H1 (cell line): ENCODE measurements around the gene SMARCE1. TPM values are rescaled to one million over a fixed set of nuclear protein-coding genes. Genes with fewer than 3 reads are reported as not detected.

Source experiments
- CTCF ChIA-PET: fragments of 300-600 bp; sonication (Branson Sonifier 250); formaldehyde crosslinking; loops from one replicate; lab custom pipeline; 2021; ENCODE audit not compliant: partially characterized antibody; lab: Charles Lee
- POLR2A ChIA-PET: fragments of 300-600 bp; sonication (Branson Sonifier 250); formaldehyde crosslinking; loops from one replicate; lab custom pipeline; 2021; ENCODE audit warnings: inconsistent platforms; ENCODE audit not compliant: partially characterized antibody; lab: Charles Lee
- DNase-seq, 2 experiments: peaks; one replicate each; pipeline versions ENCODE4 v3.0.0 to v3.0.0-alpha.2; 2010 to 2022; ENCODE audit warnings: low spot score in 2 of 2, low read depth in 1 of 2, mixed read lengths in 1 of 2
- FAIRE-seq: peaks from 2 replicates; lab custom pipeline; 2011; peaks lifted over from hg19 to GRCh38; lab: Jason Lieb, UNC
- H2AFZ ChIP-seq: 2 replicates; pipeline ENCODE4 v1.8.1; 2012; ENCODE audit warnings: low read length, inconsistent platforms
- H2AK5ac ChIP-seq: 2 replicates; pipeline ENCODE4 v1.6.1; 2013; ENCODE audit warnings: low read depth, low read length
- H2BK120ac ChIP-seq: replicated peaks from 2 replicates; pipeline ENCODE3; 2013; ENCODE audit warnings: low read depth, low read length, inconsistent platforms
- H2BK12ac ChIP-seq: 2 replicates; pipeline ENCODE4 v1.6.1; 2013; ENCODE audit warnings: low read depth, low read length
- H2BK15ac ChIP-seq: 2 replicates; pipeline ENCODE4 v1.6.1; 2013; ENCODE audit warnings: low read length
- H2BK20ac ChIP-seq: 2 replicates; pipeline ENCODE4 v1.6.1; 2013; ENCODE audit warnings: low read length
- H2BK5ac ChIP-seq: 2 replicates; pipeline ENCODE4 v1.6.1; 2013; ENCODE audit warnings: low read depth, low read length
- H3K14ac ChIP-seq: 2 replicates; pipeline ENCODE4 v1.6.1; 2013; ENCODE audit warnings: inconsistent platforms; ENCODE audit not compliant: insufficient read length
- H3K18ac ChIP-seq: 2 replicates; pipeline ENCODE4 v1.6.1; 2013; ENCODE audit warnings: low read length; ENCODE audit errors: extremely low read depth
- H3K23ac ChIP-seq: 2 replicates; pipeline ENCODE4 v1.6.1; 2013; ENCODE audit warnings: inconsistent platforms; ENCODE audit not compliant: insufficient read length
- H3K23me2 ChIP-seq: 2 replicates; pipeline ENCODE4 v1.6.1; 2013; ENCODE audit warnings: low read depth, low read length
- H3K27ac ChIP-seq: 2 replicates; pipeline ENCODE4 v1.6.1; 2011; ENCODE audit warnings: low read depth, low read length, inconsistent platforms
- H3K27me3 ChIP-seq, 4 experiments: replicated peaks in 1 of 4; 1 replicate in 1 of 4; 2 replicates in 3 of 4; pipeline versions ENCODE4 v1.6.1 to v1.8.1; 2011 to 2013; ENCODE audit warnings: low read length in 3 of 4, mild to moderate bottlenecking in 3 of 4, inconsistent platforms in 2 of 4, mixed read lengths in 2 of 4, moderate library complexity in 1 of 4; ENCODE audit not compliant: control insufficient read depth in 3 of 4, insufficient read depth in 3 of 4; ENCODE audit errors: extremely low read depth in 1 of 4
- H3K36me3 ChIP-seq, 4 experiments: 2 replicates each; pipeline versions ENCODE4 v1.6.1 to v1.8.1; 2011 to 2013; ENCODE audit warnings: mild to moderate bottlenecking in 4 of 4, low read length in 3 of 4, moderate library complexity in 2 of 4, control low read depth in 1 of 4, inconsistent platforms in 1 of 4; ENCODE audit not compliant: insufficient read depth in 4 of 4, control insufficient read depth in 2 of 4
- H3K4ac ChIP-seq: replicated peaks from 2 replicates; pipeline ENCODE3; 2013; ENCODE audit warnings: low read length, low read depth, mixed read lengths, inconsistent platforms; ENCODE audit not compliant: insufficient read length
- H3K4me1 ChIP-seq, 4 experiments: replicated peaks in 1 of 4; 1 replicate in 1 of 4; 2 replicates in 3 of 4; pipeline versions ENCODE4 v1.6.1 to v1.8.1; 2011 to 2013; ENCODE audit warnings: low read length in 3 of 4, inconsistent platforms in 2 of 4, mixed read lengths in 1 of 4; ENCODE audit not compliant: insufficient read depth in 4 of 4, control insufficient read depth in 3 of 4
- H3K4me2 ChIP-seq, 2 experiments: 2 replicates each; pipeline versions ENCODE4 v1.6.1 to v1.8.1; 2011 to 2013; ENCODE audit warnings: low read depth in 2 of 2, low read length in 2 of 2, control low read depth in 1 of 2, inconsistent platforms in 1 of 2, mild to moderate bottlenecking in 1 of 2; ENCODE audit not compliant: insufficient read depth in 1 of 2
- H3K4me3 ChIP-seq, 4 experiments: fragments of 200-600, 300-600 bp in 1 of 4; sonication (generic), shearing (Covaris generic), sonication (Bioruptor Twin) in 1 of 4; 2 replicates each; pipeline versions ENCODE4 v1.5.1 to v1.8.1; 2011 to 2016; ENCODE audit warnings: low read length in 4 of 4, low read depth in 3 of 4, control low read depth in 2 of 4, inconsistent platforms in 2 of 4, mild to moderate bottlenecking in 2 of 4, mixed read lengths in 1 of 4, moderate library complexity in 1 of 4; ENCODE audit not compliant: insufficient read depth in 2 of 4; ENCODE audit errors: extremely low read depth in 1 of 4
- H3K56ac ChIP-seq: replicated peaks from 2 replicates; pipeline ENCODE3; 2013; ENCODE audit warnings: low read depth, mild to moderate bottlenecking, mixed read lengths, low read length, inconsistent platforms; ENCODE audit not compliant: insufficient read length
- H3K79me1 ChIP-seq: 2 replicates; pipeline ENCODE4 v1.6.1; 2013; ENCODE audit warnings: low read depth, low read length, control low read depth
- H3K79me2 ChIP-seq, 2 experiments: 2 replicates each; pipeline versions ENCODE4 v1.6.1 to v1.8.1; 2012 to 2013; ENCODE audit warnings: low read length in 2 of 2, mild to moderate bottlenecking in 2 of 2, inconsistent platforms in 1 of 2; ENCODE audit not compliant: insufficient read depth in 2 of 2, control insufficient read depth in 1 of 2
- H3K9ac ChIP-seq, 4 experiments: replicated peaks in 1 of 4; 1 replicate in 1 of 4; 2 replicates in 3 of 4; pipeline versions ENCODE4 v1.6.1 to v1.8.1; 2011 to 2013; ENCODE audit warnings: low read depth in 3 of 4, low read length in 3 of 4, control low read depth in 2 of 4, mild to moderate bottlenecking in 2 of 4, moderate library complexity in 2 of 4, inconsistent platforms in 1 of 4; ENCODE audit errors: extremely low read depth in 1 of 4
- H3K9me3 ChIP-seq, 2 experiments: 2 replicates each; pipeline versions ENCODE4 v1.6.1 to v1.8.1; 2012 to 2013; ENCODE audit warnings: mild to moderate bottlenecking in 2 of 2, moderate library complexity in 2 of 2, control low read depth in 1 of 2, inconsistent platforms in 1 of 2, low read depth in 1 of 2, low read length in 1 of 2, mixed read lengths in 1 of 2; ENCODE audit not compliant: insufficient read depth in 2 of 2
- H4K20me1 ChIP-seq, 2 experiments: replicated peaks in 1 of 2; 2 replicates each; pipeline versions ENCODE3 to v1.8.1; 2011 to 2013; ENCODE audit warnings: inconsistent platforms in 2 of 2, low read length in 2 of 2, mild to moderate bottlenecking in 1 of 2; ENCODE audit not compliant: insufficient read depth in 2 of 2, control insufficient read depth in 1 of 2
- H4K5ac ChIP-seq: 2 replicates; pipeline ENCODE4 v1.6.1; 2013; ENCODE audit warnings: low read length, low read depth, mixed read lengths, inconsistent platforms; ENCODE audit not compliant: insufficient read length
- H4K8ac ChIP-seq: 2 replicates; pipeline ENCODE4 v1.8.0; 2013; ENCODE audit warnings: mild to moderate bottlenecking, moderate library complexity, low read length, inconsistent platforms; ENCODE audit not compliant: insufficient read depth; ENCODE audit errors: extremely low read depth
- H4K91ac ChIP-seq: replicated peaks from 2 replicates; pipeline ENCODE3; 2013; ENCODE audit warnings: low read length, mixed read lengths, inconsistent platforms; ENCODE audit not compliant: insufficient read length
- POLR2A ChIP-seq, 2 experiments: IDR thresholded peaks; 1 replicate in 1 of 2; 2 replicates in 1 of 2; pipeline ENCODE4 v1.6.1; 2011; ENCODE audit warnings: low read depth in 2 of 2, low read length in 2 of 2, mild to moderate bottlenecking in 2 of 2; ENCODE audit errors: control extremely low read depth in 1 of 2
- SIN3A ChIP-seq, 2 experiments: IDR thresholded peaks in 1 of 2; conservative IDR thresholded peaks in 1 of 2; 2 replicates each; pipeline ENCODE4 v1.6.1; 2011 to 2012; ENCODE audit warnings: low read length in 2 of 2, improper control_type of control experiment in 1 of 2, low read depth in 1 of 2, mild to moderate bottlenecking in 1 of 2
- YY1 ChIP-seq: IDR thresholded peaks from 2 replicates; pipeline ENCODE4 v1.6.1; 2011; ENCODE audit warnings: low read depth, mild to moderate bottlenecking, low read length
- WGBS, 2 experiments: shearing (Covaris generic) in 1 of 2; methylation state at CpG; one replicate each; pipeline versions ENCODE4 v1.1.6 to v1.1.7; 2013 to 2015; ENCODE audit warnings: low lambda C conversion rate in 2 of 2, mixed read lengths in 2 of 2, inconsistent platforms in 1 of 2, low coverage in 1 of 2, missing lambda C conversion rate in 1 of 2; ENCODE audit not compliant: insufficient replicate concordance in 2 of 2, insufficient coverage in 1 of 2, insufficient read length in 1 of 2; ENCODE audit errors: extremely low coverage in 1 of 2, missing lambda C conversion rate in 1 of 2; 5-methylcytosine and 5-hydroxymethylcytosine counted together
- polyA plus RNA-seq, 7 experiments: library from polyadenylated mRNA; depleted of rRNA in 3 of 7; stranded (reverse) in 5 of 7; unstranded in 2 of 7; fragments of >200 nt in 5 of 7; fragments of 200-250 nt in 2 of 7; gene quantifications; 1 replicate in 5 of 7; 2 replicates in 1 of 7; 4 replicates in 1 of 7; pipeline versions ENCODE4 v1.2.1 to v1.2.3, GENCODE V29; 2011 to 2013; ENCODE audit warnings: missing spikeins in 2 of 7, mixed read lengths in 2 of 7
- total RNA-seq: library from RNA; stranded (reverse); fragmentation: NEBNext Ultra II Directional; extraction: Animal tissue kit (Norgen Biotek cat#: 25700); gene quantifications from 2 replicates; pipeline ENCODE4 v1.2.1, GENCODE V29; 2021

Gene SMARCE1
- total and polyA plus RNA-seq, 2 of the 8 experiments (the other 6 are each of a cell fraction or from before 2014, with no cell fraction given): 30.7 to 131 TPM

GRCh38 chr17:40646791-40647623 lies 611 bp downstream of the SMARCE1 start:
- no peak for FAIRE-seq
- Histone ChIP-seq H3K9me3 (no peaks in the 10 kb centered on the region), H3K18ac (0 out of 2 replicates have a peak overlapping the region, but pooled peaks have one; percentile 53)

More at GRCh38 chr17:40646791-40647623, 611 bp downstream of the SMARCE1 start:
- ChIA-PET POLR2A (interaction anchor here (0.6 to 5.8 kb wide), 17 partner anchors 9 to 1630 kb away, joined by 3 to 58 read pairs (median 4); partner anchors contain the start of gene KRT222), CTCF (interaction anchor here (1.0 to 1.4 kb wide), 5 partner anchors 13 to 80 kb away, joined by 3 to 4 read pairs (median 3); no protein-coding TSS in a partner anchor)
- peak overlapping the region; percentile 95; the same call in 1 of the 2 replicates for H2BK5ac ChIP-seq
- no peaks in the 10 kb centered on the region for H4K20me1 ChIP-seq
- H3K4me2 ChIP-seq: peak overlapping the region; percentile 81 to 96
- TF ChIP-seq POLR2A (IDR thresholded peaks at IDR 0.05; ENCODE audit: control extremely low read depth in 1 of 2, low read depth in 2 of 2, low read length in 2 of 2) (peak in 1 of 2 experiments; percentile 2; a peak in 1 of 3 replicates), YY1 (no peak), SIN3A (conservative IDR thresholded peaks at IDR 0.05 in 1 of 2, IDR thresholded peaks at IDR 0.05 in 1 of 2; ENCODE audit: low read depth in 1 of 2, low read length in 2 of 2) (peak; percentile 45 to 54; a peak in 1 of 4 replicates)
- H3K79me1 ChIP-seq: no peaks in the 10 kb centered on the region; the same call in 1 of the 2 replicates
- peak overlapping the region; percentile 81 for H2AFZ ChIP-seq
- H3K4me3 ChIP-seq: peak overlapping the region; percentile 91 to 100 (median 96)
- no peak overlapping the region for H4K5ac ChIP-seq
- H3K4me1 ChIP-seq: peaks cover 0 to 7% (median 4%) of the 10 kb centered on the region in 4 experiments; a peak in 2 of 7 replicates
- H3K27ac ChIP-seq: peak overlapping the region; percentile 93
- H2BK12ac ChIP-seq: no peak overlapping the region; the same call in 1 of the 2 replicates
- peaks cover 5 to 37% of the 10 kb centered on the region in 2 experiments for H3K79me2 ChIP-seq
- H3K9ac ChIP-seq: peak overlapping the region; percentile 97 to 98 (median 98)
- no peak overlapping the region for H2BK15ac ChIP-seq
- peak overlapping the region; percentile 90 for H3K56ac ChIP-seq
- H3K36me3 ChIP-seq: peaks cover 5 to 38% (median 18%) of the 10 kb centered on the region in 4 experiments; a peak in 7 of 8 replicates
- H3K27me3 ChIP-seq: no peaks in the 10 kb centered on the region
- H3K23ac ChIP-seq: no peak overlapping the region
- peak overlapping the region; percentile 99 for H4K8ac ChIP-seq
- no peak overlapping the region for H2BK20ac ChIP-seq
- peaks cover 9% of the 10 kb centered on the region for H3K23me2 ChIP-seq
- WGBS, 2 experiments: 26% methylated on average over 18 of the region's 18 CpGs; no CpG with 5 or more reads in 1 of the 2 experiments
- H3K4ac ChIP-seq: peak overlapping the region; percentile 74
- no peak overlapping the region for H2BK120ac ChIP-seq
- H4K91ac ChIP-seq: no peak overlapping the region
- H2AK5ac ChIP-seq: no peak overlapping the region
- no peak for DNase-seq
- H3K14ac ChIP-seq: no peak overlapping the region
